GM06990 (cell line): ENCODE results near the gene RP9.

ENCODE experiments used
- DNase-seq: peaks from one replicate; pipeline ENCODE4 v3.0.0-alpha.2; 2011; ENCODE audit not compliant: insufficient read length; ENCODE audit errors: extremely low read depth
- H3K27me3 ChIP-seq: replicated peaks from 2 replicates; pipeline ENCODE4 v1.6.0; 2011; ENCODE audit warnings: low read length; ENCODE audit not compliant: control insufficient read depth, insufficient read depth
- H3K36me3 ChIP-seq: 2 replicates; pipeline ENCODE4 v1.5.1; 2011; ENCODE audit warnings: low read length; ENCODE audit not compliant: control insufficient read depth, insufficient read depth
- H3K4me3 ChIP-seq: replicated peaks from 2 replicates; pipeline ENCODE4 v1.5.1; 2011; ENCODE audit warnings: low read depth, mild to moderate bottlenecking, control low read depth, low read length
- TF ChIP-seq, protein P1 (sequence below): IDR thresholded peaks from 2 replicates; pipeline ENCODE4 v1.5.1; 2011; ENCODE audit warnings: low read length, control low read depth, mild to moderate bottlenecking, inconsistent platforms; ENCODE audit not compliant: insufficient read depth, poor library complexity, severe bottlenecking

RP9 gene

DNA sequence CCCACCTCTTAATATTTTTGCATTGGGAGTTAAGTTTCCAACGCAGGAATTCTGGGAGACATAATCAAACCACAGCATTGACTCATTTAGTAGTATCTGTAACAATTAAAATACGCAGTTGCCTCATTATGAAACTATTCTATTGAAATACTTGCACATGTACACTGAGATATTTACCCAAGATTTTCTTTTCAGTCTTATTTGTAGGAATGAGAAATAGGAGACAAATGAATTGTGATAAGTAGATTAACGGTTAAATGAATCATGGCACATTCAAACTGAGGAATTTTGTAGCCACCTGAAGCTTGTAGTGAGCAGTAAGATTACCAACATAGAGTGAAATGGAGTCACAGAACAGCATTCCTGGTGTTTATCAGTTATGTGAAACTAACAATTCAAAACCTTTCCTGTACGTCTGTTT, 18.1 kb downstream of the RP9 start:
- Histone ChIP-seq H3K4me3 (no peak overlapping the region), H3K27me3 (no peaks in the 10 kb centered on the region), H3K36me3 (peaks cover 4% of the 10 kb centered on the region; the same call in 1 of the 2 replicates)
- DNase-seq = no peak
- TF ChIP-seq, protein P1, sequence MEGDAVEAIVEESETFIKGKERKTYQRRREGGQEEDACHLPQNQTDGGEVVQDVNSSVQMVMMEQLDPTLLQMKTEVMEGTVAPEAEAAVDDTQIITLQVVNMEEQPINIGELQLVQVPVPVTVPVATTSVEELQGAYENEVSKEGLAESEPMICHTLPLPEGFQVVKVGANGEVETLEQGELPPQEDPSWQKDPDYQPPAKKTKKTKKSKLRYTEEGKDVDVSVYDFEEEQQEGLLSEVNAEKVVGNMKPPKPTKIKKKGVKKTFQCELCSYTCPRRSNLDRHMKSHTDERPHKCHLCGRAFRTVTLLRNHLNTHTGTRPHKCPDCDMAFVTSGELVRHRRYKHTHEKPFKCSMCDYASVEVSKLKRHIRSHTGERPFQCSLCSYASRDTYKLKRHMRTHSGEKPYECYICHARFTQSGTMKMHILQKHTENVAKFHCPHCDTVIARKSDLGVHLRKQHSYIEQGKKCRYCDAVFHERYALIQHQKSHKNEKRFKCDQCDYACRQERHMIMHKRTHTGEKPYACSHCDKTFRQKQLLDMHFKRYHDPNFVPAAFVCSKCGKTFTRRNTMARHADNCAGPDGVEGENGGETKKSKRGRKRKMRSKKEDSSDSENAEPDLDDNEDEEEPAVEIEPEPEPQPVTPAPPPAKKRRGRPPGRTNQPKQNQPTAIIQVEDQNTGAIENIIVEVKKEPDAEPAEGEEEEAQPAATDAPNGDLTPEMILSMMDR = no peak

DNA sequence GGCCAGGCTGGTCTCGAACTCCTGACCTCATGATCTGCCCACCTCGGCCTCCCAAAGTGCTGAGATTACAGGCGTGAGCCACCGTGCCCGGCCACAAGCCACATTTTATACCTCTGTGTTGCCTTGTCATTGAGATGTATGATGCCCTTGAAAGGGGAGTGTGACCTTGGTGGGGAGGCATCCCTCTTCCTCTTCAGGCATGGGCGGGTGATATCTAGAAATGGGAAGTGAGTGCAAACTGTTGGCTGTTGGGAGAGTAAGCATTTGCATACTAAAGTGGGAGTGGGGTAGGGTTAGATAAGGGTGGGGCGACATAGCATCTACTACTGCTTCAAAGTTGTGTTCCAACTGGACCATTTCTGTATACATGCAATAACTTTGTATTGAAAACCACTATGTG, 20.1 kb downstream of the RP9 start:
- H3K36me3 ChIP-seq = peaks cover 3% of the 10 kb centered on the region; the same call in 1 of the 2 replicates
- DNase-seq = no peak
- no peaks in the 10 kb centered on the region for H3K27me3 ChIP-seq
- H3K4me3 ChIP-seq = no peak overlapping the region
- TF ChIP-seq, protein P1 = no peak

DNA sequence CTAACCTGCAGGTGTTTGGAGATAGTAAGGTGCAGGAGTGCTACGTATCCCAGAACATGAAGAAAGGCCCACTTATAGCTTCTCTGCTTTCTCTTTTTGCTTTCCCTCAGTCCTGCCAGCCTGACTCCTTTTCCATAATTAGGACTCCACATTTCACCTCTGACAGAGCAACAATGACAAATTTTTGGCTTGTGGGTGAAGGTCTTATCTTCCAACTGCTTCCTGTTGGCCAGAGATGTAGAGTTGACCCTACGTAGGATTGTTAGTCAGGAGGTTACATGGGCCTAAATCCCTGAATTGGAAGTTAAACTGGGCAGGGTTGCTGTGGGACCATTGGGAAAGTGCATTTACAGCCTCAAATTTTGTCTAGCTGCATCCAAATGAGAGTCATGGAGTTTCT, 21.3 kb downstream of the RP9 start:
- no peak for DNase-seq
- TF ChIP-seq, protein P1 = no peak
- no peak overlapping the region for H3K4me3 ChIP-seq
- no peaks in the 10 kb centered on the region for H3K36me3 ChIP-seq
- H3K27me3 ChIP-seq = no peaks in the 10 kb centered on the region

DNA sequence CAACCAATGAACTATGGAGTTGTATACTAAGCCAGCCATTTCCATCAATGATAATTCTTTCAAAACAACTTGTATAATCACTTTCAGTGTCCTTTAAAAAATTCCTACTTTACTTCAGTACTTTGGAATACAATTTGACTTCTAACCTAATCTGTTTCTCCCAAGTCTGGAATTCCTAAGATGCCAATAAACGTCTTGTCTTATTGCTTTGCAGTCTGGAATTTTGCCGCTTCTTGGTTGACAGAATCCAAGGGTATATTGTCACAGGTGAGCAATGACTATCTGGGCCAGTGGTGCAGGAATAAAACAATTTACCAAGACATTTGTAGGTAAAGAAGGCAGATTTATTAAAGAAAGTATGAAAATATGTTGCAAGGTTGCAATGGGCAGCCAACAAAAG, 21.8 kb downstream of the RP9 start:
- TF ChIP-seq, protein P1 = no peak
- no peak for DNase-seq
- H3K36me3 ChIP-seq = no peaks in the 10 kb centered on the region
- no peak overlapping the region for H3K4me3 ChIP-seq
- no peaks in the 10 kb centered on the region for H3K27me3 ChIP-seq

GRCh38 chr7:33079763-33080690, 29.2 kb downstream of the RP9 start:
- TF ChIP-seq, protein P1 = no peak
- no peaks in the 10 kb centered on the region for H3K27me3 ChIP-seq
- DNase-seq = no peak
- no peak overlapping the region for H3K4me3 ChIP-seq
- H3K36me3 ChIP-seq = no peaks in the 10 kb centered on the region
